Measurements from ENCODE around the gene INPP5A. TPM values are rescaled to one million over a fixed set of nuclear protein-coding genes. Genes with fewer than 3 reads are reported as not detected.

Gene INPP5A
- total and polyA plus RNA-seq, 9 of the 15 experiments (the other 6 are each of a cell fraction or from before 2014, with no cell fraction given), result 0.66 to 11.6 (median 7.7) TPM

- TF ChIP-seq REST (IDR thresholded peaks at IDR 0.05; ENCODE audit: borderline replicate concordance) (peak; percentile 77), REST (CRISPR knock-in tag; IDR thresholded peaks at IDR 0.05; ENCODE audit: low read depth) (no peak), MEIS2 (IDR thresholded peaks at IDR 0.05; ENCODE audit: partially characterized antibody) (peak; percentile 69), SIX5 (IDR thresholded peaks at IDR 0.05; ENCODE audit: borderline replicate concordance in 1 of 2, insufficient read depth in 1 of 2, low read depth in 1 of 2, low read length in 2 of 2) (no peak), BCOR (IDR thresholded peaks at IDR 0.05) (peak; percentile 69), FOSL1 (tag; conservative IDR thresholded peaks at IDR 0.05) (peak; percentile 98), SMARCA4 (IDR thresholded peaks at IDR 0.05) (peak; percentile 89), TEAD4 (IDR thresholded peaks at IDR 0.05; ENCODE audit: low read length) (peak; percentile 83), TEAD4 (CRISPR knock-in tag; IDR thresholded peaks at IDR 0.05; ENCODE audit: borderline replicate concordance) (no peak), MLLT1 (IDR thresholded peaks at IDR 0.05) (peak in 1 of 2 experiments; percentile 99; a peak in 2 of 4 replicates), ZMIZ1 (IDR thresholded peaks at IDR 0.05; ENCODE audit: low read depth in 2 of 2, low read length in 2 of 2) (peak in 1 of 2 experiments; percentile 81; a peak in 2 of 4 replicates), CBFA2T3 (IDR thresholded peaks at IDR 0.05) (peak; percentile 90), SREBF2 (CRISPR knock-in tag; IDR thresholded peaks at IDR 0.05) (no peak)
These were observed 34.3 kb downstream of the INPP5A start (continued) for GRCh38 chr10:132571650-132572544.

Data from K562 (cell line).